ENCODE measurements around the gene NSD2. TPM values are rescaled to one million over a fixed set of nuclear protein-coding genes. Genes with fewer than 3 reads are reported as not detected.

Gene NSD2
- total and polyA plus RNA-seq, 4 donors: 5.1 to 71.5 (median 11.6) TPM

- no peak for DNase-seq (ENCODE audit: low spot score)
- Histone ChIP-seq H3K27me3 (ENCODE audit: control insufficient read depth in 4 of 4, insufficient read depth in 4 of 4, low read length in 3 of 4) (no peaks in the 10 kb centered on the region), H3K4me3 (ENCODE audit: low read depth in 1 of 3, low read length in 3 of 3) (no peak overlapping the region), H3K36me3 (ENCODE audit: control insufficient read depth in 4 of 4, insufficient read depth in 3 of 4, low read depth in 1 of 4, low read length in 3 of 4) (peaks cover 10 to 39% (median 16%) of the 10 kb centered on the region in 4 donors), H3K9ac (ENCODE audit: low read depth in 1 of 2, low read length in 2 of 2) (no peak overlapping the region), H3K27ac (ENCODE audit: low read depth in 1 of 2, low read length in 2 of 2) (no peak overlapping the region), H3K4me1 (ENCODE audit: control insufficient read depth in 4 of 4, insufficient read depth in 4 of 4, low read length in 3 of 4) (no peaks in the 10 kb centered on the region), H3K9me3 (ENCODE audit: control insufficient read depth in 4 of 4, low read length in 3 of 4) (no peaks in the 10 kb centered on the region)
- TF ChIP-seq HNF4A (conservative IDR thresholded peaks at IDR 0.05) (no peak), FOXA2 (IDR thresholded peaks at IDR 0.05) (no peak), CTCF (IDR thresholded peaks at IDR 0.05; ENCODE audit: low read depth, low read length, missing input control) (no peak), SP1 (IDR thresholded peaks at IDR 0.05) (no peak), GABPA (IDR thresholded peaks at IDR 0.05 in 1 of 2, conservative IDR thresholded peaks at IDR 0.05 in 1 of 2) (no peak), NR2F2 (IDR thresholded peaks at IDR 0.05) (no peak), ATF3 (IDR thresholded peaks at IDR 0.05) (no peak), RAD21 (IDR thresholded peaks at IDR 0.05) (no peak), JUND (IDR thresholded peaks at IDR 0.05) (no peak), REST (IDR thresholded peaks at IDR 0.05) (no peak), EGR1 (IDR thresholded peaks at IDR 0.05; ENCODE audit: low read depth in 2 of 2) (no peak)
- WGBS: 97% methylated on average over 12 of the region's 12 CpGs
Measured at GRCh38 chr4:1973218-1973617, 102.0 kb downstream of the NSD2 start.

- H3K27me3 ChIP-seq (ENCODE audit: control insufficient read depth in 4 of 4, insufficient read depth in 4 of 4, low read length in 3 of 4): no peaks in the 10 kb centered on the region
- H3K9me3 ChIP-seq (ENCODE audit: control insufficient read depth in 4 of 4, low read length in 3 of 4): no peaks in the 10 kb centered on the region
- H3K4me1 ChIP-seq (ENCODE audit: control insufficient read depth in 4 of 4, insufficient read depth in 4 of 4, low read length in 3 of 4): no peaks in the 10 kb centered on the region
- 95% methylated on average over 18 of the region's 18 CpGs for WGBS
- H3K27ac ChIP-seq (ENCODE audit: low read depth in 1 of 2, low read length in 2 of 2): no peak overlapping the region
- no peak overlapping the region for H3K9ac ChIP-seq (ENCODE audit: low read depth in 1 of 2, low read length in 2 of 2)
- DNase-seq (ENCODE audit: low spot score): no peak
- H3K4me3 ChIP-seq (ENCODE audit: low read depth in 1 of 3, low read length in 3 of 3): no peak overlapping the region
- H3K36me3 ChIP-seq (ENCODE audit: control insufficient read depth in 4 of 4, insufficient read depth in 3 of 4, low read depth in 1 of 4, low read length in 3 of 4): peaks cover 10 to 43% (median 17%) of the 10 kb centered on the region in 4 donors
- TF ChIP-seq HNF4G (IDR thresholded peaks at IDR 0.05) (no peak), FOXA2 (IDR thresholded peaks at IDR 0.05) (no peak), NR2F2 (IDR thresholded peaks at IDR 0.05) (no peak), MAX (IDR thresholded peaks at IDR 0.05) (no peak), ATF3 (IDR thresholded peaks at IDR 0.05) (no peak), JUND (IDR thresholded peaks at IDR 0.05) (no peak), TAF1 (conservative IDR thresholded peaks at IDR 0.05) (no peak), HNF4A (conservative IDR thresholded peaks at IDR 0.05) (no peak), YY1 (IDR thresholded peaks at IDR 0.05) (no peak), CTCF (IDR thresholded peaks at IDR 0.05; ENCODE audit: low read depth, low read length, missing input control) (no peak), FOXA1 (IDR thresholded peaks at IDR 0.05) (no peak), RXRA (IDR thresholded peaks at IDR 0.05) (no peak), RAD21 (IDR thresholded peaks at IDR 0.05) (no peak), GABPA (IDR thresholded peaks at IDR 0.05 in 1 of 2, conservative IDR thresholded peaks at IDR 0.05 in 1 of 2) (no peak), REST (IDR thresholded peaks at IDR 0.05) (no peak), SP1 (IDR thresholded peaks at IDR 0.05) (no peak)
Measured at GRCh38 chr4:1973661-1974060, 102.5 kb downstream of the NSD2 start.

All from liver (tissue), 9 donors.